ENCODE results near the gene SDK1.

The SDK1 gene

DNA sequence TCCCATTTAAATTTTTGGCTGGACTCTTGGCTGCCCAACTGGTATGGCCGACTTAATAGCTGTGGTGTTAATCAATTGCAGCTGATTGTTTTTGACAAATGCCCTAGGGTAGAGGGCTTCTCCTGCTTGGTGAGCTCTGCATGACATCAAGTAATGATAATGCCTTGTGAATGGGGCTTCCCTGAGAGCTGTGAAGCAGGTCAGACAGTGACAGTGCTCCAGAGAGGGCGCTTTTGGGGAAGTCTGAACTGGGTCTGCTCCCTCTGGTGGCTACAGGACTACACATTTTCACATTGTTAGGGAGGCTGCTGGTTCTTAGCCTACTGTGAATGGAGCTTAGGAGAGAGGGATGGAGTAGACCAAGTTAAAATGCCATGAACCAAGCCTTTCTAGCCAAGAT, 98.8 kb downstream of the SDK1 start:
- no peak overlapping the region for H3K27ac ChIP-seq (ENCODE audit: low read depth, low read length)
- TF ChIP-seq CTCF (IDR thresholded peaks at IDR 0.05; ENCODE audit: low read depth, low read length, poor library complexity, severe bottlenecking): peak; percentile 73
- TF ChIP-seq EZH2phosphoT487 (IDR thresholded peaks at IDR 0.05; ENCODE audit: borderline replicate concordance, low read length): no peak
- no peaks in the 10 kb centered on the region for H3K79me2 ChIP-seq (ENCODE audit: control insufficient read depth, low read length)
- no peak overlapping the region for H3K4me3 ChIP-seq (ENCODE audit: low read length)
- H3K9me2 ChIP-seq (replicated peaks; ENCODE audit: control insufficient read depth, low read length): no peaks in the 10 kb centered on the region
- no peaks in the 10 kb centered on the region for H4K20me1 ChIP-seq (ENCODE audit: control insufficient read depth, insufficient read depth, low read depth, low read length)
- no peaks in the 10 kb centered on the region for H3K4me1 ChIP-seq (ENCODE audit: control insufficient read depth, low read length)
- no peaks in the 10 kb centered on the region for H3K27me3 ChIP-seq (ENCODE audit: control insufficient read depth, low read length)
- no peaks in the 10 kb centered on the region for H3K36me3 ChIP-seq (ENCODE audit: control insufficient read depth, low read length)
- H3F3A ChIP-seq (ENCODE audit: control insufficient read depth, insufficient read depth): no peaks in the 10 kb centered on the region
- H3K4me2 ChIP-seq (ENCODE audit: low read length): no peak overlapping the region
- no peaks in the 10 kb centered on the region for H3K9me3 ChIP-seq (ENCODE audit: control insufficient read depth, insufficient read depth, low read length)

GRCh38 chr7:3404501-3404900, 103.4 kb downstream of the SDK1 start:
- Histone ChIP-seq H3K4me3 (ENCODE audit: low read length) (no peak overlapping the region), H3K36me3 (ENCODE audit: control insufficient read depth, low read length) (no peaks in the 10 kb centered on the region), H3K27ac (ENCODE audit: low read depth, low read length) (no peak overlapping the region), H3F3A (ENCODE audit: control insufficient read depth, insufficient read depth) (no peaks in the 10 kb centered on the region), H4K20me1 (ENCODE audit: control insufficient read depth, insufficient read depth, low read depth, low read length) (no peaks in the 10 kb centered on the region), H3K79me2 (ENCODE audit: control insufficient read depth, low read length) (no peaks in the 10 kb centered on the region), H3K9me3 (ENCODE audit: control insufficient read depth, insufficient read depth, low read length) (no peaks in the 10 kb centered on the region), H3K9me2 (replicated peaks; ENCODE audit: control insufficient read depth, low read length) (no peaks in the 10 kb centered on the region), H3K27me3 (ENCODE audit: control insufficient read depth, low read length) (peaks cover 18% of the 10 kb centered on the region; the same call in 1 of the 2 replicates), H3K4me1 (ENCODE audit: control insufficient read depth, low read length) (peaks cover 6% of the 10 kb centered on the region; the same call in 1 of the 2 replicates), H3K4me2 (ENCODE audit: low read length) (no peak overlapping the region)
- TF ChIP-seq EZH2phosphoT487 (IDR thresholded peaks at IDR 0.05; ENCODE audit: borderline replicate concordance, low read length) (no peak), CTCF (IDR thresholded peaks at IDR 0.05; ENCODE audit: low read depth, low read length, poor library complexity, severe bottlenecking) (no peak)

- no peak overlapping the region for H3K4me3 ChIP-seq (ENCODE audit: low read length)
- TF ChIP-seq EZH2phosphoT487 (IDR thresholded peaks at IDR 0.05; ENCODE audit: borderline replicate concordance, low read length) (no peak), CTCF (IDR thresholded peaks at IDR 0.05; ENCODE audit: low read depth, low read length, poor library complexity, severe bottlenecking) (no peak)
- H3K27me3 ChIP-seq (ENCODE audit: control insufficient read depth, low read length): peaks cover 22% of the 10 kb centered on the region; the same call in 1 of the 2 replicates
- no peaks in the 10 kb centered on the region for H3F3A ChIP-seq (ENCODE audit: control insufficient read depth, insufficient read depth)
- H3K4me2 ChIP-seq (ENCODE audit: low read length): no peak overlapping the region
- H3K27ac ChIP-seq (ENCODE audit: low read depth, low read length): no peak overlapping the region
- H3K9me2 ChIP-seq (replicated peaks; ENCODE audit: control insufficient read depth, low read length): no peaks in the 10 kb centered on the region
- no peaks in the 10 kb centered on the region for H3K9me3 ChIP-seq (ENCODE audit: control insufficient read depth, insufficient read depth, low read length)
- H3K79me2 ChIP-seq (ENCODE audit: control insufficient read depth, low read length): no peaks in the 10 kb centered on the region
- no peaks in the 10 kb centered on the region for H4K20me1 ChIP-seq (ENCODE audit: control insufficient read depth, insufficient read depth, low read depth, low read length)
- H3K36me3 ChIP-seq (ENCODE audit: control insufficient read depth, low read length): no peaks in the 10 kb centered on the region
- peaks cover 6% of the 10 kb centered on the region; the same call in 1 of the 2 replicates for H3K4me1 ChIP-seq (ENCODE audit: control insufficient read depth, low read length)
Measured at GRCh38 chr7:3408814-3409595, 108.0 kb downstream of the SDK1 start.

Data from DOHH2 (cell line).